Esophagus squamous epithelium (tissue), 5 donors: ENCODE results near the gene BUD31. TPM values are rescaled to one million over a fixed set of nuclear protein-coding genes. Genes with fewer than 3 reads are reported as not detected.

Source experiments
- DNase-seq: peaks from one replicate; lab custom pipeline; 2025; lab: John Stamatoyannopoulos, UW
- H3K27ac ChIP-seq, 4 donors: fragments of 200-600 bp; sonication (generic); one replicate each; pipeline ENCODE4 v1.5.1; 2016 to 2019; ENCODE audit warnings: mild to moderate bottlenecking in 1 of 4
- H3K27me3 ChIP-seq, 4 donors: fragments of 200-600 bp; sonication (generic); 1 replicate in 3 of 4; 2 replicates in 1 of 4; pipeline versions ENCODE4 v1.5.1 to v1.6.0; 2017 to 2021; ENCODE audit warnings: antibody characterized with exemption in 1 of 4
- H3K36me3 ChIP-seq, 3 donors: fragments of 200-600 bp; sonication (generic); one replicate each; pipeline ENCODE4 v1.5.1; 2016 to 2019
- H3K4me1 ChIP-seq, 3 donors: fragments of 200-600 bp; sonication (generic); one replicate each; pipeline ENCODE4 v1.5.1; 2017 to 2019
- H3K4me3 ChIP-seq, 4 donors: fragments of 200-600 bp; sonication (generic); 1 replicate in 3 of 4; 2 replicates in 1 of 4; pipeline ENCODE4 v1.5.1; 2016 to 2019; ENCODE audit warnings: mild to moderate bottlenecking in 2 of 4, moderate library complexity in 1 of 4
- H3K9me3 ChIP-seq, 3 donors: fragments of 200-600 bp; sonication (generic); one replicate each; pipeline ENCODE4 v1.5.1; 2016 to 2019
- POLR2A ChIP-seq, 4 donors: fragments of 450-650 bp; IDR thresholded peaks; one replicate each; pipeline ENCODE4 v1.6.1; 2017; ENCODE audit warnings: antibody characterized with exemption in 4 of 4, mild to moderate bottlenecking in 4 of 4, moderate library complexity in 3 of 4
- WGBS, 2 donors: methylation state at CpG; one replicate each; pipeline ENCODE4 v1.1.5; 2018; 5-methylcytosine and 5-hydroxymethylcytosine counted together
- intact Hi-C: fragments of 100-400 bp; cut with DNase I; formaldehyde crosslinking; loops from one replicate; pipeline ENCODE4 v1.15.0; 2022
- total RNA-seq, 4 donors: library from RNA; depleted of rRNA; stranded (reverse); fragments of >200 nt; gene quantifications; one replicate each; pipeline ENCODE4 v1.1.0, GENCODE V29; 2016
- TF ChIP-seq, protein P1 (sequence below), 6 experiments: fragments of 450-650 bp in 4 of 6; fragments of 200-600 bp in 2 of 6; sonication (generic) in 2 of 6; IDR thresholded peaks; one replicate each; pipeline ENCODE4 v1.5.1; 2016 to 2019; ENCODE audit warnings: antibody characterized with exemption in 6 of 6, mild to moderate bottlenecking in 4 of 6, moderate library complexity in 4 of 6
- donor health status: DM: yes; HTN: yes; CAD: no.

Gene BUD31
- total RNA-seq, 4 donors from 2014 or later: 46.9 to 59.1 (median 55.9) TPM

DNA sequence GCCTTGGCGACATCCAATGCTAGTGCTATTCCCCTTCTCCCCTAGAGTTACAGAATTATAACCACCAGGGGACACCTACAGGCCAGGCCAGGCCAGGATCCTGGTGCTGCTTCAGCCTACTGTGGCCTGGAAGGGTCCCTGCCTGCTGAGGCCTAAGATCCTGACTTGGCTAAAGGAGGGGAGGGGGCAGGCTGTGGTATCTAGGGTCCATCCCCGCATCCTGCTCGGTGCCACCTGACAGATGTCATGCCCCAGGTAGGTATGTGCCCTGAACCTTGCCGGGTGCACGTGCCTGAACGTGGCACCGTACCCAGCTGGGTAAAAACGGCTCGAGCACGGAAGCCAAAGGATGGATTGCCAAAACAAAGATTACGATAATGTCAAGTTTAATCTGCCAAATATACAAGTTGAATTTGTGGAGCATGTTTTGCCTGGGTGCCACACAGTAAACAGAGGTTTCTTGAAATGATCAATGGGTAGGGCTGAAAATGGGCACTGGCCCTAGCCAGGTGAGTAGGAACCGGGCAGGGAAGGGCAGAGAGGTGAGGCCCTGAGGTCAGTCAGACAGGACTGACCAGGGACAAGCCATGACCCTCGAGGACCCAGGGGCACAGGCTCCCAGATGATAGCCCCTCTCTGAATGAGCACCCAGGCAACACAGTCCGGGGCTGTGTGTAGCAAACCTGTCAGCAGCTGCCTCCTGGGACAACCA lies 13.0 kb upstream of the BUD31 start:
- intact Hi-C loops: no loop called here
- H3K27ac ChIP-seq: peak overlapping the region in 1 of 4 donors; percentile 25
- 55 to 65% methylated on average over 5 to 10 of the region's 14 CpGs for WGBS, 2 donors
- H3K36me3 ChIP-seq: peaks cover 35 to 86% (median 47%) of the 10 kb centered on the region in 3 donors
- H3K27me3 ChIP-seq: no peaks in the 10 kb centered on the region
- H3K4me3 ChIP-seq: no peak overlapping the region
- peaks cover 16 to 24% (median 20%) of the 10 kb centered on the region in 3 donors for H3K4me1 ChIP-seq
- no peaks in the 10 kb centered on the region for H3K9me3 ChIP-seq
- no peak for TF ChIP-seq POLR2A (IDR thresholded peaks at IDR 0.05)
- TF ChIP-seq, protein P1, sequence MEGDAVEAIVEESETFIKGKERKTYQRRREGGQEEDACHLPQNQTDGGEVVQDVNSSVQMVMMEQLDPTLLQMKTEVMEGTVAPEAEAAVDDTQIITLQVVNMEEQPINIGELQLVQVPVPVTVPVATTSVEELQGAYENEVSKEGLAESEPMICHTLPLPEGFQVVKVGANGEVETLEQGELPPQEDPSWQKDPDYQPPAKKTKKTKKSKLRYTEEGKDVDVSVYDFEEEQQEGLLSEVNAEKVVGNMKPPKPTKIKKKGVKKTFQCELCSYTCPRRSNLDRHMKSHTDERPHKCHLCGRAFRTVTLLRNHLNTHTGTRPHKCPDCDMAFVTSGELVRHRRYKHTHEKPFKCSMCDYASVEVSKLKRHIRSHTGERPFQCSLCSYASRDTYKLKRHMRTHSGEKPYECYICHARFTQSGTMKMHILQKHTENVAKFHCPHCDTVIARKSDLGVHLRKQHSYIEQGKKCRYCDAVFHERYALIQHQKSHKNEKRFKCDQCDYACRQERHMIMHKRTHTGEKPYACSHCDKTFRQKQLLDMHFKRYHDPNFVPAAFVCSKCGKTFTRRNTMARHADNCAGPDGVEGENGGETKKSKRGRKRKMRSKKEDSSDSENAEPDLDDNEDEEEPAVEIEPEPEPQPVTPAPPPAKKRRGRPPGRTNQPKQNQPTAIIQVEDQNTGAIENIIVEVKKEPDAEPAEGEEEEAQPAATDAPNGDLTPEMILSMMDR (IDR thresholded peaks at IDR 0.05): no peak
- DNase-seq: no peak

GRCh38 chr7:99396418-99397296 lies 12.1 kb upstream of the BUD31 start:
- H3K27ac ChIP-seq: no peak overlapping the region
- 63 to 74% methylated on average over 5 to 19 of the region's 21 CpGs for WGBS, 2 donors
- H3K4me3 ChIP-seq: no peak overlapping the region
- TF ChIP-seq, protein P1 (IDR thresholded peaks at IDR 0.05): no peak
- TF ChIP-seq POLR2A (IDR thresholded peaks at IDR 0.05): no peak
- H3K4me1 ChIP-seq: peaks cover 16 to 23% (median 20%) of the 10 kb centered on the region in 3 donors
- H3K36me3 ChIP-seq: peaks cover 32 to 86% (median 43%) of the 10 kb centered on the region in 3 donors
- no peak for DNase-seq
- no peaks in the 10 kb centered on the region for H3K9me3 ChIP-seq
- H3K27me3 ChIP-seq: no peaks in the 10 kb centered on the region
- intact Hi-C loops: no loop called here

DNA sequence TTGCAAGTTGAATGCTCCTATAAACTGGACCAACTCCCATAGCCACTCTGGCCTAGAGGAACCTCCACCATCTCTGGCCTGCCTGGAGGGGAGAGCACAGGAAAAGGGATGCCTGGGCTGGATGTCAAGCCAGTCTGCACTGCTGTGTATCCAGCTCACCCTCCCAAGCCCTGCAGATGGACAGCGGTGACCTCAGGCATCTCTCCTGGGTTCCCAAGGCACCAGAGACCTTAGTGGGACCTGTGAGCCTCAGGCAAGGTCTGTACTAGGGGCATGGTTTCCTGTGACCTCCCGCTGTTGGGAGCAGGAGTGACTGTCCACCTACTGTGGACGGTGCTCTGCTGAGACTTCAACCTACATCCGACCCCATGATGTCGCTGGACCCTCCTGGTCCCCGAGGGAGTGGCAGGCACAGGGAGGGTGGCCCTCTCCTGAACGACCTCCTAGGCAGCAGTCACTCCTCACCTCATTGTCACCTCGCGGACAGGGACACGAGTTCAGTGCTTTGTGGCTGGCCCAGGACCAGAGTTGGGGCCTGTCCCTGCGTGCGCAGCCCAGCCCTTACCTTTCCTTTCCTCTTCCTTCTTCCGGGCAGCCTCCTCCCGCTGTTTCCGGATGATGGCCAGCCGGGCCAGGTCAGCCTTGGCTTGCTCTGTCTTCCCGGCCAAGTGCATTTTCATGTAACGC lies 11.3 kb upstream of the BUD31 start:
- TF ChIP-seq, protein P1 (IDR thresholded peaks at IDR 0.05): no peak
- TF ChIP-seq POLR2A (IDR thresholded peaks at IDR 0.05): no peak
- Histone ChIP-seq H3K4me1 (peaks cover 11 to 15% (median 14%) of the 10 kb centered on the region in 3 donors), H3K27me3 (no peaks in the 10 kb centered on the region), H3K9me3 (no peaks in the 10 kb centered on the region), H3K27ac (no peak overlapping the region), H3K4me3 (no peak overlapping the region), H3K36me3 (peaks cover 32 to 89% (median 43%) of the 10 kb centered on the region in 3 donors)
- 70 to 72% methylated on average over 16 to 17 of the region's 18 CpGs for WGBS, 2 donors
- no peak for DNase-seq
- intact Hi-C loops: no loop called here

DNA sequence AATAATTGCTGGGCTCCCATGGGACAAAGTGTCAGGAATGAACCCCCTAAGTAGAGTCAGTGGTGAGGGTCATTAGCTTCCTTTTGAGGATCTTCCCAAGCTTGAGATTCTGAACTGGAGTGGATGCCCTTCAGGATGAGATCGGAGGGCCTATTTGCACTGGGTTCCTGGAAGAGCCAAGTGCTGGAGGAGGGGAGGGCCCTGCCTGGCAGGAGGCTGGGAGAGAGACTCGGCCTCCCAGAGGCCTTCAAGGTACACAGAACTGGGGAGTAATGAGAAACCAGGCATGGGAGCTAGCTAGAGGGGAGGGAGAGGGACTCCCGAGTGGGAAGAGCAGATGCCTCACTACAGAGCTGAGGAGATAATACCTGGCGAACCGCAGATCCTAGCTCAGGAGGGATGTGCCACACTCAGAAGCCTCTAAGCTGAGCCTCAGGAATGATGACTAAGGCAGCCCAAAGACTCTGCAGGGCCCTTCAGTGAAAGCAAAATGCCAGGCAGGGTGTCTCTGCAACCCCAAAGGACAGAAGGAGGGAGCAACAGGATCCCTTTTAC lies 9.8 kb upstream of the BUD31 start:
- intact Hi-C loops: no loop called here
- no peak overlapping the region for H3K27ac ChIP-seq
- WGBS, 2 donors: 49 to 83% methylated on average over 2 to 5 of the region's 5 CpGs

More for the DNA sequence above, 9.8 kb upstream of the BUD31 start:
- Histone ChIP-seq H3K27me3 (no peaks in the 10 kb centered on the region), H3K9me3 (no peaks in the 10 kb centered on the region), H3K36me3 (peaks cover 32 to 100% (median 53%) of the 10 kb centered on the region in 3 donors), H3K4me1 (peaks cover 0 to 1% (median 1%) of the 10 kb centered on the region in 3 donors), H3K4me3 (no peak overlapping the region)
- TF ChIP-seq POLR2A (IDR thresholded peaks at IDR 0.05): no peak
- TF ChIP-seq, protein P1 (IDR thresholded peaks at IDR 0.05): no peak
- DNase-seq: no peak
